Fibroblast of skin of abdomen (primary cell): ENCODE data around the gene PRKCE.

ENCODE experiments used
- DNase-seq: peaks from one replicate; pipeline ENCODE4 v3.0.0-alpha.2; 2013

PRKCE gene

DNA sequence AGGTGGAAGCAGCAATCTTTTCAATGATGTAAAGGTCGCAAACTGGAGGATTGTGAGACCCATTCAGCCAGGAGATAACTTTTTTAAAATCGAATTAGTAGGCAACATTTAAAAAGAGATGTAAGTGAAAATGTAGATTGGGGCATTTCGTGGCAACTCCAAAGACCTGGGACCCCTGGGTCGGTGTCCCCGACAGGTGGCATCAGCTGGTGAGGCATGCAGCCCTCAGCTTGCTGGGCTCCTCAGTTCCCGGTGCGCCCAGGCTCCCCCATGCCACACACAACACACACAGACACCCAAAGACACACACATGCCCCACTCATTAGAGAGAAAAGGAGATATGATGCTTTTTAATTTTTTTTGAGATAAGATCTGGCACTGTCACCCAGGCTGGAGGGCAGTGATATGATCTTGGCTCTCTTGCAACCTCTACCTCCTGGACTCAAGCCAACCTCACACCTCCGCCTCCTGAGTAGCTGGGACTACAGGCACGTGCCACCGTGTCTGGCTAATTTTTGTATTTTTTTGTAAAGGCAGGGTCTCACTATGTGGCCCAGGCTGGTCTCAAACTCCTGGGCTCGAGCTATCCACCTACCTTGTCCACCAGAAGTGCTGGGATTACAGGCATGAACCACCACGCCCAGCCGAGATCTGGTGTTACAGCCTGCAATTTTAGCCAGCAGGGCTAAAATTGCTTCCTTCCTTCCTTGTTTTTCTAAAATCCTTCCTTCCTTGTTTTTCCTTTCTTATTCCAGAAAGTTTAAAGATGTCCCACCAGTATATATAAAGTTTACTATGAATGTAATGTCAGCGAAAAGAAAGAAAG, 523.1 kb downstream of the PRKCE start:
- no peak for DNase-seq

DNA sequence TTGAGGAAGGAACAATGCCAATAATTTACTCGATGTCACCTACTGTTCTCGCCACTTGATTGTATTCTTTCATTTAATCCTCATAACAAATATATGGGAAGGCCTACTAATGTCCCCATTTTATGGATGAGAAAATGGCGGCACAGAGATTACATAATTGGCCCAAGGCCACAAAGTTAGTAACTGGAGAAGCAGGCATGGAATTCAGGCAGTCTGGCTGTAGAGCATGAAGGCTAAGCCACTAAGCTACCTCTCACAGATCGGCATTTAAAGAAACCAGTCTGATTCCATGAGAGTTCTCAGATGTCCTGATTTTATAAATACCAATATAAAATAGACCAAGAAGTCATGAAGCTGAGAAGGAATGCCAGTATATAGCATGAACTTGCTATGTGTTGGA, 523.9 kb downstream of the PRKCE start:
- peak; percentile 71 for DNase-seq

DNA sequence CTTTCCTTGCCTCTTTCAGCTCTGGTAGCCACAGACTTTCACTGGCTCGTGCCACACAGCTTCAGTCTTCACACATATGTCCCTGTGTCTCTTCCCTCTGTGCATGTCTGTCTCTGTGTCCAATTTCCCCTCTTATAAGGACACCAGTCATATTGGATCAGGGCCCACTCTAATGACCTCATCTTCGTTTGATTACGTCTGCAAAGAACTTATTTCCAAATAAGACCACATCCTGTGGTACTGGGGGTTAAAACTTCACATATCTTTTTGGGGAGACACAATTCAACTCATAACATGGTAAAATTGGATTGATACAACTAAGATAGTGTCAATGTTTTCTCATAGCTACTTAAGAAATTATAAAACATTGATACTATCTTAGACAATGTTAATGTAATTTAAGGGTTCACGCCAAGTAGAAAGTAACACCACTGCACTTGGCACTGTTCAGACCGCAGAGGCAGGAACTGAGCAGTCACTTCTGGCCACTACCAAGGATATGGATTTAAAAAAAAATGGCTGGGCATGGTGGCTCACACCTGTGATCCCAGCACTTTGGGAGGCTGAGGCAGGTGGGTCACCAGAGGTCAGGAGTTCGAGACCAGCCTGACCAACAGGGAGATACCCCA, 526.1 kb downstream of the PRKCE start:
- DNase-seq: peak; percentile 35

DNA sequence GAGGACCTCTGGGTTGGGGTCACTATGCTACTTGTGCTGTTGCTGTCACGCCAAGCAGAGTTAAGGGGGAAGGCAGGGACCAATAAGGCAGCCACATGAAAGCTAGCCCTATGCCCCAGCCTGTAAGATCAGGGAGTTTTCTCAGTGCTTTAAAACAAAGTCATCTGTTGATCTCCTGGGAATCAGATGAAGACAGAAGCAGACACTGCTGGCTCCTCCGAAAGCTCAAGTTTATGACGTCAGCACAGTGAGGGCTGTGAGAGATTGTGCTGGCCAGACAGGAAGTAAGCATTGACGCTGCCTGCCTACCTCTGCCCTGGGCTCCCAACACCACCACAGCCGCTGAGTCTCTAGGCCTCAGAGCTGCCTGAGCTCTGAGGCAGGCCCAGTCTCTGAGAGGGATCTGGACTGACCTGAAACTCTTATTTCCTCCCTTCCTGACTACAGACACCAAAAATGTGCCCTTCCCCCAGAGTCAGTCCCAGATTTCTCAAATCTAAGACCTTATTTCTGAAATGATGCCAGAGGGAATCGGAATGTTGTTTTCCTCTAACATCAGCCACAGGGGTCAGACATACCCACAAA, 527.7 kb downstream of the PRKCE start:
- DNase-seq: peak; percentile 95

DNA sequence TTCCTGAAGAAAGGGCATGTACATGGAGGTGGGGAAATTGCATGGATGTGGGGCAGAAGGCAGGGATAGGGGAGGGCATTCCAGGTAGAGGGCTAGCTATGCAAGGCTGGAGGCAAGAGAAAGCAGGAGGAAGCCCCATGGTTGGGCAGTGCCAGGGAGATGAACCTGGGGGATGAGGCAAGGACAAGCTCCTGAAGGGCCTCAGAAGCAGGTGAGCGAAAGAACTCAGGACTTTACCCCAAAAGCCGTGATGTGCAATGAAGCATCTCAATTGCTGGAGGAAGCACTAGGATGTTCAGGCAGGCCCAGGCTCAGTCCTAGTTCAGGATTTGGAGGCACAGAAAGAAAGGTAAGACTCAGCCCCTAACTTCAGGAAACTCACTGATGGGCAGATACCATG, 528.7 kb downstream of the PRKCE start:
- no peak for DNase-seq

DNA sequence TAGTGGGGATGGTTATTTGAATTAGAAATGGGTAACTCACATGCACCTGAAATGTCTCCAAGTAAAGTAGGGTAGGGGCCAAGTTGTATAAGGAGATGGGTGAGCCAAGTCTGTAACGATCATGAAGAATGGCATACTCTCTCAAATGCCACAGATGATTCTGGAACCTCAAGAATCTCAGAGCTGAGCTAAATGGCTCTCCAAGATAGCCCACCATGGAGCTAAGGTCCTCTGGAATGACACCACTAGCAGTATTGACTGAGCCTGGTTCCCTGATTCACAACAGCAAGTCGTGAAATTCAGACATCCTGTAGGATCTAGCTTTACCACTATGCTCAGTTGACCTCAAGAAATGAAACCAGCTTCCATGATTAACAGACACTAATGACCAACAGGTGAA, 529.8 kb downstream of the PRKCE start:
- no peak for DNase-seq

DNA sequence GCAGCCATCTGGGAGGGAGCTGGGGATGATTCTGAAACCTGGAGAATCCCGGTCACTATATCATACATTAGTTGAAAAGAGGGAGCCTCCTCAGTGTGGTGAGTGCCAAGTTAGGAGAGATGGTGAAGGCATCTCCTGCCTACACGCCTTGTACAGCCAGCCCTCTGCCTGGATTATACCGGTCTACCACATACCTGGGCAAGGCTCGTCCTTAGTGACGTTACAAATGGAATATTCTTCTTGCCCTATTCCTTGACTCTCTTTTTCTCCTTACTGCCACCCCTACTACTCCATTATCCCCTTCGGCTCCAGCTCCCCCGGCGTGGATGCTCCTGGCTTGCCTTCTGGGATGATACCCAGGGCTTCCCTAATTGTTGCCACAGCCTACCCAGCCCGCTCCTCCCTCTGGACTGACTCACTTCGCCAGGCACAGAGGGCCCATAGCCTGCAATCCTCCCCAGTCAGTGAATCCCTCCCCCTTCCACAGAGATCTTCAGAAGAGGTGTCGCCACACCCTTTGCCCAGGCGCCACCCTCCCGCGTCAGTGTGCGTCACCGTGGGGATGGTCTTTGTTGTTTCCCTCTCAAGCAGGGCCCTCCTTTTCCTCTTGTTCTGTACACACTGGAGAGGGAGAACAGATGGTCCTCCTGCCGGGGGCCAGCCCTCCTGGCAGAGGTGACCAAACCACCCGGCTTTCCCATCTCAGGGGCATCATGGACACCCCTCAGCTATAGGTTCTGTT, 530.5 kb downstream of the PRKCE start:
- DNase-seq: no peak

DNA sequence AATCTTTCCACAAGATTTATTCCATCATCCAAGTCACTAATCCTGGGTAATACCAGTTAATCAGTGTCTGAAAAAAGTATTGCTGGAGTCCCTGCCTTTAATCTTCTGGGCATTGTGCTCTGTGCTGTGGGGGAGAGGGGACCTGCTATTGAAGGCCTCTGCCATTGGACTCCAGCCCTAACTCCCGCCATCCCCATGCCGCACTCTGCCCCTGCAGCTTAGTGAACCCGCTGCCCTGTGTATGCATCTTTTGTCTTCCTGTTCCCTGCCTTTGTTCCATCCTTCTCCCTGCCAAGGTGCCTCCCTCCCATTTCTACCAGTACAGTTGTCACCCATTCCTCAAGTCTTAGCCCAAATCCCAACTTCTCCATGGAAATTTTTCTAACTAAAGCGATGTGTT, 532.0 kb downstream of the PRKCE start:
- no peak for DNase-seq

DNA sequence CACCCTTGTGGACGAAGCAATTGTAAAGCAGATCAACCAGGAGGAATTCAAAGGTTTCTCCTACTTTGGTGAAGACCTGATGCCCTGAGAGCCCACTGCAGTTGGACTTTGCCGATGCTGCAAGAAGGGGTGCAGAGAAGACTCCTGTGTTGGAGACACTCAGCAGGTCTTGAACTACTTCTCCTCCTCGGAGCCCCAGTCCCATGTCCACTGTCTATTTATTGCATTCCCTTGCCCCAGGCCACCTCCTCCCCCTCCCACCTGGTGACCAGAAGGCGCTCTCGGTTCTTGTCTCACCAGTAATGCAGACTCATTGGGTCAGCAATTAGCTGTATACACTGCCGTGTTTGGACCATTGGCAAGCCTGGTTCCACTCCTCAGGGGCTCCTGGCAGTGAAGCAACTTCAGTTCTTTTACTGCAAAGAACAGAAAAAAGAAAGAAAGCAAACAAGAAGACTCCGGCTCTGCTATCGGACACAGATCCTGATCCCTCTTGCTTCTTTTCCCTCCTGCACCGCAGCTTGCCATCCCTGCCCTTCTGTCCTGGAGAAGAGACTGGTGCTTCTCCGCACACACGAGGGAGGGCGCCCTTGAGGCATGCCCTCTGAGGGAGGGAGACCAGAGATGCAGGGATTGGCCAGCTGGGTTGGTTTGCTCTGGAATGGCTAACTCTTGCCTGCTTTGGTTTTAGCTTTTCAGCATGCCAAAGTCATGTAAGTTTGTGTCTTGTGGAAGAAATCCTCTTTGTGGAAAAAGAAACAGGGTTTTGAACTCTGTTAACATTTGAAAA, 533.5 kb downstream of the PRKCE start:
- no peak for DNase-seq

DNA sequence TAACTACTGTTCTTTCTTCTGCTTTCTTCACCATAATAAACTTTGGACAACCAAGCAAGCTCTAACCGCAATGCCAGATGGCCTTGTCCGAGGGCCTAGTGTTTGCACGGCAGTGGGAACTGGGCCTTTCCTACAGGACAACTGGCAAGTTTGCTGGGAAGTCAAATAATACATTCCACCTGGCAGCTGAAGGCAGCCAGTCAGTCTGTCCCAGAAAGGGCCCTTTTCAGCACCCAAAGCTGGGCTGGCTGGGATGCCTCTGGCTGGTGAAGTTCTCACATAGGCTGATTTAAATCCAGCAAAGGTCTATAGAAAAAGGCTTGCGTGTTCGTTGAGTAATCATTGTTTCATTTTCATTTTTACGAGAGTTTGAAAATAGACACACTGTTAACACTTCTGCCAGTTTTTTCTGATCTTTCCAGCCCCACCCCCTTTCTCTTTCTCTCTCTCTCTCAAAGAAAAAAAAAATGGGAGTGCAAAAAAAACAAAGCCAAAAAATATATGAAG, 535.7 kb downstream of the PRKCE start:
- no peak for DNase-seq

DNA sequence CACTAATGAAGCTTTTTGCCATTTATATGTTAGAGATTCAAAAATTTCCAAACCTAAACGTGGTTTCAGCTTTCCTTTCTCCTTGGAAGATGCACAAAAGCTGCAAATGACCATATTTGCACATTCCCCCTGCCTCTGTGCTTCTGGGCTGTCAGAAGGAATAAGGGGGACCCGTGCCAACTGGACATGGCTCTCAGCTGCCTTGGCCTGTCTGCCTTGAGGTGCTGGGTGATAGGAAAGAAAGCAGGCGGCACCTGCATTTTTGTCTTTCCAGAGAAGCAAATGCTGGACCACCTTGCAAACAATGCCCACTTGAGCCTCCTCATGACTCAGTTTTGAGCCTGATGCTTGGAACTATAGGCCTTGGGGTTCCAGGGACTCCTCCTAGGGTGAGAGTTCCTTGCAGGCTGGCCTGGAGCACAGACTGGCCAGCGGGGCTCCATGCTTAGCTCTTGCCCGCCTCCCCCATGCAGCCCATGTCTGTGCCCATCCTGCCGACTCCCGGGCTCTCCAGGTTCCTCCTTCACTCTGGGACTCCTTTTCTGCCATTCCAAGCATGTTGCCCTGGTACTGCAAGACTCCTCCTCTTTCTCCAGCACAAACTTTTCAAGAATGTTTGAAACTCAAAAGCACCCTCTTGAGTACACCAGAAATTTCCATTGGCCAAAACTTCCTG, 536.7 kb downstream of the PRKCE start:
- DNase-seq: no peak

DNA sequence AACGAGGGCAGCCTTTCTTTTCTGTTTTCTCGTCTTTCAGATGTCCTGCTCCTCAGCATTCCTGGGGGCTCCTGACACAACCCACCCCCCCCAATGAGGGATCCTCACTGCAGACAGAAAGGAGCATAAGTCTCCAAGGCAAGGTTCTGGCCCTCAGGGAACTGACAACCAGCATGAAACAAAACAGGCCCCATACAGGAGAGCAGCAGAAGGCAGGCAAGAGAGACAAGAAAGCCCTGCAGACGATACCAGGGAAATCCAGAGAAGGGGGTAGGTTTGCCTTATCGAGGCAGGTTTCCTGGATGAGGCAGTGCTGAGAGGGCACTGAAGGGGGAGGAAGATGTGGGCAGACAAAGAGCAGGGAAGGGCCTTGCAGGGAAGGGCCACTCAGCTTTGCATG, 541.9 kb downstream of the PRKCE start:
- no peak for DNase-seq

DNA sequence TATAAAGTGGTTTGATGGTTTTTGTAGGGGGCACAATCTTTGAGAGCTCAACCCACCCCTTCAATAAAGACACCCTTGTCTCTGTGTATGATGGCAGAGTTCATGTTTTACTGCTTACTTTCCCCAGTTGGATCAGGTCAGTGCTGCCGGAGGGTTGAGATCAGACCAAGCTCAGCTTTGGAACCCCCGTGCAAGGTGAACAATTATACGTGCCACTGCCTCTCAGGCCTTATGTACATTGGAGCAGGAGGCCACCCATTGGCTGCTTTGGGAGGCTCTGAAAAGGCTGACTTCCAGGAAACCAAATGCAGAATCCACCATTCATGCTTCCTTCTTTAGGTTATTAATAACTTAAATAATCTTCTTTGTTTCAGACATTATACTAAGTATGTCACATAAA, 542.4 kb downstream of the PRKCE start:
- no peak for DNase-seq

DNA sequence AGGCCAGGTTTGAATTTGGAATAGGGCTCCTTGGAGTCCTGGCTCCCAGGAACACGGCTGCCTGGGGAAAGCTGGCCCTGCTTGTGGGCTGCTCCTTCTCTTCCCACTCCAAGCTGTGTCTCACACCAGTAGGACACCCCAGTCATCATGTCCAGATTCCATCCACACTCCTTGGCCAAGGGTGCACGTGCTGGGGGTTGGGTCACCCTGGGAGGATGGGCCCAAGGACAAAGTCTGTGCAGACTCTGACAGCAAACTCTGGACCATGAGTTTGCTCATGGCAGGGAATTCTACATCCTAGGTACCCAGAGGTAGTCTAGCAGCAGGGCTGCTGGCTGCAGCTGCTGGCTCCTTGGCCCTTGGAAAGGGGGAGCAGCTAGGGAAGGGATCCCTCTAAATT, 543.4 kb downstream of the PRKCE start:
- no peak for DNase-seq

DNA sequence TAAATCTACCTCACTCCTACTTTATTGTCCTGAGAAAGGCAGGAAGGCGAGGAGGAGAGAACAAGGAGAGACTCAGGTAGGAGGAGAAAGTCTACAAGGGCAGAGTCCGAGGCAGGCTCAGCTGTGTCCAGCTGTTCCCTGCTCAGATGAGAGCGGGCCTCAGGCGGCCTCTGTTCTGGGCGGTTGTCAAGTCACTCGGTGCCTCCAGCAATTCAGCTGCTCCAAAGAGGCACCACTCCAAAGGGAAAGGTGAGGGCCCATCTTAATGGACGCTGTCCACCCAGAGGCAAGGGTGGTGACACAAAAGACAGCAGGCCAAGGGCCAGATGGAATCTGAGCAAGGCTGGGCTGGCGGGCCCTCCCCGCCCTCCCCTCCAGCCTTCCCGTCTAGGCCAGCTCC, 544.3 kb downstream of the PRKCE start:
- no peak for DNase-seq

DNA sequence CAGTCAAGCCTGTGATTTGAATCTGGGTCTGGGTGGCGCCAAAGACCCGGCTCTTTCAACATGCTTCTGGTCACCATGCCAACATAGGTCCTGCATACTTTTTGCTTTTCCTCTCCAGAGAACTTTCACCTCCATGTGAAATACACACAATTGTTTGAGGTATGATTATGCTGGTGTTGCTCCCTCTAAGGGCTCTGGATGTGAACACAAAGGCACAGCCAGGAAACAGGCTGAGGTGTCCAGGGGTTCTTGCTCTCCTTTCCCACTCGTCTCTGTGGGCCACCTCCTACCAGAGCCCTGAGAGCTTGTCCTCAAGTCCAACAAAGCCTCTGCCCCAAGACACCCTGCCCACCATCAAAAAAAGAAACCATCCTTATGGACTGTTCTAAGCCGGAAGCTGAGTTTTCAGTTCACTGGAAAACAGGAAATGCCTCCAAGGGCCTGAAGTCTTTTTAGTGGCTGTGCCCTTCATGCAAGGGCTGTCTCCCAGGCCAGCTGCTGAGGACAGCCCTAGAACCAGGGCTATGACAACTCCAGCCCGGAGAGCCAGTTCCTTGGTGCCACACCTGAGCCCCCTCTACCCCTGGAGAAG, 545.5 kb downstream of the PRKCE start:
- no peak for DNase-seq

DNA sequence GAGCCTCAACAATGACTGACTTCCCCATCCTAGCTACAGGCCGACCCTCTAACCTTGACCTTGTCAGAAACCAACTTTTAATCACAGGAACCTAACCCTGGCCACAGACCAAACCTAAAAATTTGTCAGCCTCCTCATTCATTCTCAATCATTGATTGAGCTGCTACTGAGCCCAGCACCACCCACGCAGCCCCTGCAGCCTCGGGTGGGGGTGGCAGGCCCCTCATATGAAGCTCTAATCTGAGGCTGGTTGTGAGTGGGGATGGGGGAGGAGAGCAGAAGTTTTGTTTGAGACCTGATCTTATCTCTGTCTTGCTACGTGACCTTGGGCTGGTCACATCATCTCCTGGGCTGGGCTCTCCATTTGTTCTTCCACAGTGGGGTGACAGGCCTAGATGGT, 546.2 kb downstream of the PRKCE start:
- no peak for DNase-seq

DNA sequence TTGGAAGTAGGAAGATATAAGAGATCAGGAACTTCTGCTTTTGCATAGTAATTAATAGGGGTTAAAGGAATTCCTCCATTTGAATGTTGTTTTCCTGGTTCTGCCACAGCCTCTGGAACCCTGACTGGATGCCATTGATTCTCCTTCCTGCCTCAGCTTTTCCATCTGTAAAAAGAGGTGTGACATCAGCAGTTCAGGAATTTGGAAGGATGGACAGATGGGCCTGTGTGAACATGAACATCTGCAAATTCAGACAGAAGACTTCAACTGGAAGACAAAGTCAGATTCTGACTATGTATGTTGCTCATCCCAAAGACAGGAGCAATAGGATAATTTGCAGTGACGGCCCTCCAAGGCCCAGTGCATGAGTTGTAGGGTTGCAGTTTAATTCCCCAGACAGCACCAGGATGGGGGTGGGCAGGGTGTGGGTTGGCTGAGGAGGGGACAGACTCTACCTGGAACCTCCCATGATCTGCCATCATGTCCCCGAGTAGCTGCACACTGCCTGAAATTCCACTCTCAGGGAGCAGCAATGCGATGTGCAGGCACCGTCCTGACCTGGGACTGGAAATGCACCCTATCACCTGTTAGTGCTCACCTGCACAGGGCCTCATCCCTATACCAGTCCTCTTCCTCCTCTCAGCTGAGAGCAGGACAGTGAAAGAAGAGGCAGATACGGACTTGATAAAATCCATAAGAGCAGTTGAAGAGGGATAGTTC, 546.8 kb downstream of the PRKCE start:
- peak; percentile 32 for DNase-seq

DNA sequence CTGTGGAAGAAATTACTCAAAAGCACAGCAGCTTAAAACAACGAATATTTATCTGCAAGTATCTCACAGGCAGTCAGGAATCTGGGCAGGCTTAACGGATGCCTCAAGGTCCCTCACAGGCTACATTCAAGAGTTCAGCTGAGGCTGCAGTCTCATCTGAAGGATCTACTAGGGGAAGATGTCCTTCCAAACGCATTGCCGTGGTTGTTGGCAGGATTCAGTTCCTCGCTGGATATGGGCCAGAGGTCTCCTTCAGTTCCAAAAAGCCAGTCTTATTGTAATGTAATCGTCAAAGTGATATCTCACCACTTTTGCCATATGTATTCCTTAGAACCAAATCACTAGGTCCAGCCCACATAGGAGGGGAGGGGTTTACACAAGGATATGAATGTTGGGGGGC, 547.5 kb downstream of the PRKCE start:
- DNase-seq: no peak

DNA sequence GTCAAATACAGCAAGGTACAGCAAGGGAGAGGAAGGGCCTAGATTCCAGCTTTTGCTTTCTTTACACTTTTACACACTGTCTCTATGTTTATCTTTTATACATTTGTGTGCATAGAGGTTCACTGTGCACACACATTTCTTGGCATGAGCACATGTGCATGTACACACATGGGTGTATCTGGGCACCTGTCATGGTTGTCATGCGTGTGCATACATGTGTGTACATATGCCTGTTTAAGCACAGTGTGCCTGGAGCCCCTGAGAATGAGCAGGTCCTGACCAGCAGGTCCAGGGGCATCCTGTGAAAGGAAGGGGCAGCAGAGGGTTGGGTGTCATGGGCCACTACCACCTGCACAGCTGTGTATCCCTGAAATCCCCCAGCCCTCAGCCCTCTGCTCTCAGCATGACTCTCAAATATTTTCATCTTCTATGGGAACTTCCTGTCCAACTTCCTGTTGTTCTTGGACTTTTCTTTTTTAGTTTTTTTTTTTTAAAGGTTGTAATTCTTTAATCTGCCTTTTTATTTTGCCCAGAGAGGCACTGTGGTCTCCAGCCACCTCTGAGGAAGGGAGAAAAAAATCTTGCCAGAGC, 548.7 kb downstream of the PRKCE start:
- DNase-seq: no peak
